ENCODE data around the gene CXXC5. TPM values are rescaled to one million over a fixed set of nuclear protein-coding genes. Genes with fewer than 3 reads are reported as not detected.

The CXXC5 gene
- total and polyA plus RNA-seq, 2 of the 4 experiments (the other 2 are of a cell fraction) = 24.9 to 35.7 TPM

DNA sequence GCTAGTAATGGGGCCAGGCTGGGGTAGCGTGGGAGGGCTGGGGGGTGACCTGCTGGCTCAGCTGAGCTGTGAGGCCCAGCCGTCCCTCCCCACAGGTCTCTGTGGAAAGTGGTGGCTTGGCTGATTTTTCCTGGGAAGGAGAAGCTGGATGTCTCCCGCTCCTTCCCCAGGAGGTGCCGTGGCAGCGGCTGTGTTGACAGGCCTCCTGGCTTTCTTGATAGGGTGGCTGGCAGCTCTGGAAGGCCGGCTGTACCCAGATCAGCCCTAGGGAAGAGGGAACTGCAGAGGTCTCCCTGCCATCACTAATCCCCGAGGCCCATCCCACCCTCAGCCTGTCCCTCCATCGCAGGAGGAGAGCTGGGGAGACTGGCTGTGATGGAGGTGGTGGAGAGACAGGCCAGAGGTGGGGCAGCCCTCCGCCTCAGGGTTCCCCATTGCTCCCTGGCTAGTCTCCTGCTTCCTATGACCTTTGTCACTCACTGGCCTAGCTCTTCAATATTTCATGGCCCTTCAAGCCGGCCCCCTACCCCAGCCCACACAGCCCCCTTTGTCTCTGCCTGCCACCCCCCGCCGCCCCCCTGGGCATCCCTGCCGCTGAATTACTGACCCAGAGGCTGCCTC is 6.8 kb downstream of the CXXC5 start:
- H3K23ac ChIP-seq (ENCODE audit: low read depth, low read length) = peak overlapping the region; percentile 99
- no peaks in the 10 kb centered on the region for H3K9me3 ChIP-seq (ENCODE audit: control insufficient read depth, insufficient read depth, low read length)
- H3K56ac ChIP-seq (ENCODE audit: extremely low read depth, insufficient read depth, low read length) = peak overlapping the region; percentile 90; the same call in 1 of the 2 replicates
- peak overlapping the region; percentile 95 for H2BK20ac ChIP-seq (ENCODE audit: low read depth, low read length)
- POLR2A ChIA-PET (ENCODE audit: unreplicated experiment) = interaction anchor here (0.6 kb wide), 1 partner anchor 88 kb away, joined by 3 read pairs; no protein-coding TSS in a partner anchor
- H3K4me2 ChIP-seq (ENCODE audit: low read depth, low read length) = peak overlapping the region; percentile 48; the same call in 1 of the 2 replicates
- H2BK120ac ChIP-seq (ENCODE audit: low read depth, low read length) = peak overlapping the region; percentile 99
- peak overlapping the region; percentile 83 for H3K18ac ChIP-seq (ENCODE audit: low read depth, low read length)
- no peak overlapping the region for H3K4me3 ChIP-seq (ENCODE audit: insufficient read depth, low read depth, low read length)
- H2AK5ac ChIP-seq (ENCODE audit: low read depth, low read length) = peak overlapping the region; percentile 100
- peak overlapping the region; percentile 77 for H4K5ac ChIP-seq (ENCODE audit: low read depth, low read length)
- H3K4me1 ChIP-seq (ENCODE audit: control insufficient read depth, insufficient read depth, low read length) = peaks cover 73% of the 10 kb centered on the region
- H2AK9ac ChIP-seq (replicated peaks; ENCODE audit: low read depth, low read length, poor library complexity) = peak overlapping the region; percentile 95
- H3K36me3 ChIP-seq (ENCODE audit: control insufficient read depth, insufficient read depth, low read length) = no peaks in the 10 kb centered on the region
- peak overlapping the region; percentile 99 for H3K14ac ChIP-seq (replicated peaks; ENCODE audit: low read depth, low read length)
- peaks cover 49% of the 10 kb centered on the region for H3K9me1 ChIP-seq (ENCODE audit: insufficient read depth, low read length)
- no TSS peak for BruUV-seq (replicated peaks)
- peak overlapping the region; percentile 100 for H2BK15ac ChIP-seq (ENCODE audit: low read depth, low read length)
- no peak for TF ChIP-seq ELK1 (IDR thresholded peaks at IDR 0.05; ENCODE audit: borderline replicate concordance, low read depth, low read length)
- 0 out of 2 replicates have a peak, but pooled peaks have one; percentile 3 for TF ChIP-seq MAZ (IDR thresholded peaks at IDR 0.05; ENCODE audit: borderline replicate concordance, low read depth, low read length)
- H3K9ac ChIP-seq (ENCODE audit: low read depth, low read length) = peak overlapping the region; percentile 67
- peak overlapping the region; percentile 89 for H2AFZ ChIP-seq (replicated peaks; ENCODE audit: low read length, poor library complexity)
- peak overlapping the region; percentile 87 for H3K27ac ChIP-seq (ENCODE audit: insufficient read depth, low read length)
- H2BK5ac ChIP-seq (ENCODE audit: low read depth, low read length, poor library complexity, severe bottlenecking) = peak overlapping the region; percentile 86
- no peak for DNase-seq
- CTCF ChIA-PET = interaction anchor here (0.6 to 1.8 kb wide), 4 partner anchors 21 to 111 kb away, joined by 3 to 7 read pairs (median 3); no protein-coding TSS in a partner anchor
- peak overlapping the region; percentile 100 for H3K4ac ChIP-seq (ENCODE audit: low read depth, low read length)
- dilution Hi-C loops (cut with HindIII; ENCODE audit: low sequenced_read_pairs, unreplicated experiment) (no loop called here), in situ Hi-C loops (cut with MboI; ENCODE audit: low sequenced_read_pairs) (no loop called here), intact Hi-C loops (cut with micrococcal nuclease) (no loop called here)
- peaks cover 16% of the 10 kb centered on the region for H4K20me1 ChIP-seq (ENCODE audit: insufficient read depth, low read length)
- ATAC-seq (ENCODE audit: low read depth) = no peak
- no CpG with 5 or more reads among the region's 13 CpGs for WGBS, 2 experiments (ENCODE audit: extremely low coverage in 2 of 2, insufficient read length in 1 of 2)
- peak overlapping the region; percentile 100 for H4K91ac ChIP-seq (ENCODE audit: insufficient read depth, low read depth, low read length)
- peaks cover 29 to 91% of the 10 kb centered on the region in 2 experiments for H3K79me1 ChIP-seq (ENCODE audit: low read depth in 1 of 2, low read length in 2 of 2)
- H4K8ac ChIP-seq (ENCODE audit: low read depth in 2 of 2, low read length in 2 of 2) = peak overlapping the region; percentile 87 to 99
- no peaks in the 10 kb centered on the region for H3K27me3 ChIP-seq (ENCODE audit: control insufficient read depth, insufficient read depth, low read length)

Data from IMR-90 (cell line).